Dedifferentiated amniotic fluid mesenchymal stem cell (primary cell): ENCODE data around the gene KIR3DL1.
"Not testable (repeated sequence)": the region's sequence is repeated elsewhere in the genome, so short reads cannot be mapped to it uniquely, and the experiment has no call there.

Experiments
- DNase-seq: peaks from one replicate; pipeline ENCODE4 v3.0.0-alpha.2; 2016; ENCODE audit errors: extremely low spot score

The KIR3DL1 gene

GRCh38 chr19:54816251-54816650 lies at the start of gene KIR3DL1:
Gene KIR3DL1, plus strand, starts transcription at chr19:54816468.
- DNase-seq, result not testable (repeated sequence)

DNA sequence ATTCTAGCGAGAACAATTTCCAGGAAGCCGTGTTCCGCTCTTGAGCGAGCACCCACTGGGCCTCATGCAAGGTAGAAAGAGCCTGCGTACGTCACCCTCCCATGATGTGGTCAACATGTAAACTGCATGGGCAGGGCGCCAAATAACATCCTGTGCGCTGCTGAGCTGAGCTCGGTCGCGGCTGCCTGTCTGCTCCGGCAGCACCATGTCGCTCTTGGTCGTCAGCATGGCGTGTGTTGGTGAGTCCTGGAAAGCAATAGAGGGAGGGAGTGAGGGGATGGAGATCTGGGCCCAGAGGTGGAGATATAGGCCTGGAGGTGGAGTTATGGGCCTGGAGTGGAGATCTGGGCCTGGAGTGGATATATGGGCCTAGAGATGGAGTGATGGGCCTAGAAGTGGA lies 46.6 kb upstream of the KIR3DL1 start, which contains the start of gene KIR2DL1:
Gene KIR2DL1, plus strand, starts transcription at position 148 of the 400 bp plus-strand sequence. Its CDS starts 58 bp downstream, at position 206.
- not testable (repeated sequence) for DNase-seq

GRCh38 chr19:54770511-54770910 lies 45.8 kb upstream of the KIR3DL1 start:
- not testable (repeated sequence) for DNase-seq

- not testable (repeated sequence) for DNase-seq
Measured at GRCh38 chr19:54771018-54771960, 45.0 kb upstream of the KIR3DL1 start.

GRCh38 chr19:54772666-54773065 lies 43.6 kb upstream of the KIR3DL1 start:
- not testable (repeated sequence) for DNase-seq

DNA sequence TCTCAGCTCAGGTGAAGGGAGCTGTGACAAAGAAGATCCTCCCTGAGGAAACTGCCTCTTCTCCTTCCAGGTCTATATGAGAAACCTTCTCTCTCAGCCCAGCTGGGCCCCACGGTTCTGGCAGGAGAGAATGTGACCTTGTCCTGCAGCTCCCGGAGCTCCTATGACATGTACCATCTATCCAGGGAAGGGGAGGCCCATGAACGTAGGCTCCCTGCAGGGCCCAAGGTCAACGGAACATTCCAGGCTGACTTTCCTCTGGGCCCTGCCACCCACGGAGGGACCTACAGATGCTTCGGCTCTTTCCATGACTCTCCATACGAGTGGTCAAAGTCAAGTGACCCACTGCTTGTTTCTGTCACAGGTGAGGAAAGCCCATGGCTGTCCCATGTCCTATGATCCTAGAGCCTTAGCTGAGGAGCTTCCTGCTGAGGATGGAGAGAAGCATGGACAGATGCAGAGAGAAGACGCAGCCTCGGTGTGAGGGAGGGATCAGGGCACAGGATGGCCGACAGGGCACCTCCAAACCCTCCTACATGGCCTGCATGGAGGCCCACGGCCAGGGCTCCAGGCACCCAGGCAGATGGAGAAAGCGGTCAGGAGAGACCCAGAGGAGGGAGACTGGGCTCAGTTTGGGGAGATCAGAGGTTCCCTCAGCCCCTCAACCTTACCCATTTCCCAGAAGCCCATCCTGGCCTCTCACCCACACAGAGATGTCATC lies 41.0 kb upstream of the KIR3DL1 start:
- not testable (repeated sequence) for DNase-seq

GRCh38 chr19:54775830-54776229 lies 40.4 kb upstream of the KIR3DL1 start:
- DNase-seq, result not testable (repeated sequence)

- not testable (repeated sequence) for DNase-seq
Measured at GRCh38 chr19:54777851-54778250, 38.4 kb upstream of the KIR3DL1 start.

GRCh38 chr19:54778896-54779295 lies 37.4 kb upstream of the KIR3DL1 start:
- not testable (repeated sequence) for DNase-seq

GRCh38 chr19:54782916-54783315 lies 33.4 kb upstream of the KIR3DL1 start:
- DNase-seq, result not testable (repeated sequence)

GRCh38 chr19:54786091-54786723 lies 30.1 kb upstream of the KIR3DL1 start:
- DNase-seq, result peak; percentile 13

GRCh38 chr19:54788154-54788553 lies 28.1 kb upstream of the KIR3DL1 start:
- not testable (repeated sequence) for DNase-seq

DNA sequence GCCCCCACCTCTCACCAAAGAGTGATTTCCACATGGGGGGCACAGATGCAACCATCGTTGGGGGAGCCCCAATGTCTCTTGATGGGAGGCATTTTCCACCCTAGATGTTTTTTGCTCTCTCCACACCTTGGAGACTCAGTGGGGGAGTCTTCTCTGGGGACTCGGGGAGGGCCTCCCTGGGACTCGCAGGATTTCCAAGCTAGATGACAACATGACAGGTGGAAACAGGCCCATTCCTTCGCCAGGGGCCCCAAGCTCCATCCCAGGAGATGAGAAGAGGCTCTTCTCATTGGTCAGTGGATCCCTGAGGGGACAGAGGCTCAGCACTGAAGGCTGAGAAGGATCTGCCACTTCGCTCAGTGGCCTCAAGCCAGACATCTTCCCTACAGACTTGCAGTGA lies 25.6 kb upstream of the KIR3DL1 start:
- DNase-seq, result no peak

DNA sequence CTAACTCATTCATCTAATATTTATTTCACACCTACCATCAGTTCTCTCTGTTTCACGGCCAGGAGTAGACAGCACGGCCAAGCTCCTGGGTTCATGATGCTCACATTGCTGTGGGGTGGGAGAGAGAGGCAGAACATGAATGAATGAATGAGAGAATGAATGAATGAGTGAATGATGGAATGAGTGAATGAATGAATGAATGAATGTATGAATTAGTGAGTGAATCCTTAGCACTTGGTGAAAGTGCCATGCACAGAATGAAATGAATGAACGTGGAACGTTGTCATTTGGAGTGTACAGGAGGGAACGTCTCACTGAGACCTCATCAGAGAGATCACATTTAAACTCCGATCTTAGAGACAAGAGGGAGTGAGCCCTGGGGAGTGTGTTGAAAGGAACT lies 24.8 kb upstream of the KIR3DL1 start:
- no peak for DNase-seq

- DNase-seq, result no peak
Measured at GRCh38 chr19:54792814-54793213, 23.5 kb upstream of the KIR3DL1 start.

DNA sequence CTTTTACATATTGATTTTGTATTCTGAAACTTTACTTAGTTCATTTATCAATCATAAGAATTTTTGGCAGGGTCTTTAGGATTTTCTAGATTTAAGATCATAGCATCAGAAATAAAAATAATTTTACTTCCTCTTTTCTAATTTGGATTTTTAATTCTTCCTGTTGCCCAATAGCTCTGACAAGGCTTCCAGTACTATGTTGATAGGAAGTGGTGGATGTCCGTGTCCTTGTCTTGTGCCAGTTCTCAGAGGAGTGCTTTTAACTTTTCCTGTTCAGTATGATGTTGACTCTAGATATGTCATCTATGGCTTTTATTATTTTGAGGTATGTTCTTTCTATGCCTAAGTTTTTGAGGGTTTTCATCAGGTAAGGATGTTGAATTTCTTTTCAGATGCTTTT lies 20.5 kb upstream of the KIR3DL1 start:
- no peak for DNase-seq

GRCh38 chr19:54803410-54803809 lies 12.9 kb upstream of the KIR3DL1 start, which contains the start of gene KIR2DL4:
Gene KIR2DL4, plus strand, starts transcription at chr19:54803610. Its CDS starts 42 bp downstream, at chr19:54803652.
- DNase-seq, result no peak

- no peak for DNase-seq
Measured at GRCh38 chr19:54804101-54804500, 12.2 kb upstream of the KIR3DL1 start.

- no peak for DNase-seq
Measured at GRCh38 chr19:54804571-54804970, 11.7 kb upstream of the KIR3DL1 start.

DNA sequence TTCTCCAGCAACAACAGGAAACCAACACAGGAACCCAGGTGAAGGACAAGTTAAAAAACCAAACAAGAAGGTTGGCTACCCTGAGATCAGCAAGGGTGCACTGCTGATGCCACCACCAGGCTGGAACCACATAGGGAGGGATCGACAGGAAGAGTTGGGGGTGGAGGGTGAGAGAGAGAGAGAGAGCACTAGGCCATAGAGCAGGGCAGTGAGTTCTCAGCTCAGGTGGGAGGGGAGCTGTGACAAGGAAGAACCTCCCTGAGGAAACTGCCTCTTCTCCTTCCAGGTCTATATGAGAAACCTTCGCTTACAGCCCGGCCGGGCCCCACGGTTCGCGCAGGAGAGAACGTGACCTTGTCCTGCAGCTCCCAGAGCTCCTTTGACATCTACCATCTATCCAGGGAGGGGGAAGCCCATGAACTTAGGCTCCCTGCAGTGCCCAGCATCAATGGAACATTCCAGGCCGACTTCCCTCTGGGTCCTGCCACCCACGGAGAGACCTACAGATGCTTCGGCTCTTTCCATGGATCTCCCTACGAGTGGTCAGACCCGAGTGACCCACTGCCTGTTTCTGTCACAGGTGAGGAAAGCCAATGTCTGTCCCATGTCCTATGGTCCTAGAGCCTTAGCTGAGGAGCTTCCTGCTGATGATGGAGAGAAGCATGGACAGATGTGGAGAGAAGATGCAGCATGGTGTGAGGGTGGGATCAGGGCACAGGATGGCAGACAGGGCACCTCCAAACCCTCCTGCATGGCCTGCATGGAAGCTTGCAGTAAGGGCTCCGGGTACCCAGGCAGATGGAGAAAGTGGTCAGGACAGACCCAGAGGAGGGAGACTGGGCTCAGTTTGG lies 10.4 kb upstream of the KIR3DL1 start:
- DNase-seq, result no peak

DNA sequence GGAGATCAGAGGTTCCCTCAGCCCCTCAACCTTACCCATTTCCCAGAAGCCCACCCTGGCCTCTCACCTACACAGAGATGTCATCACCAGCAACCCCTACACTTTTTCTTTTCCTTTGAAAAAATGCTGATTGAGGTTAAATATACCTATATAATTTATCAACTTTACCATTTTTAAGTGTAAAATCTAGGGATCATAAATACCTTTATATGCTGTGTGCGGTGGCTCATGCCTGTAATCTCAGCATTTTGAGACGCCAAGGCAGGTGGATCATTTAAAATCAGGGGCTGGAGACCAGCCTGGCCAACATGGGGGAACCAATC lies 9.8 kb upstream of the KIR3DL1 start:
- DNase-seq, result no peak
